GM19455 (cell line): ENCODE results near the gene TMEM61.
"Not testable (repeated sequence)": the region's sequence is repeated elsewhere in the genome, so short reads cannot be mapped to it uniquely, and the experiment has no call there.

ENCODE experiments used
- ATAC-seq: cut with Tn5 transposase; IDR thresholded peaks from one replicate; pipeline ENCODE4 v1.9.1; 2021; ENCODE audit not compliant: unreplicated experiment

TMEM61 gene

DNA sequence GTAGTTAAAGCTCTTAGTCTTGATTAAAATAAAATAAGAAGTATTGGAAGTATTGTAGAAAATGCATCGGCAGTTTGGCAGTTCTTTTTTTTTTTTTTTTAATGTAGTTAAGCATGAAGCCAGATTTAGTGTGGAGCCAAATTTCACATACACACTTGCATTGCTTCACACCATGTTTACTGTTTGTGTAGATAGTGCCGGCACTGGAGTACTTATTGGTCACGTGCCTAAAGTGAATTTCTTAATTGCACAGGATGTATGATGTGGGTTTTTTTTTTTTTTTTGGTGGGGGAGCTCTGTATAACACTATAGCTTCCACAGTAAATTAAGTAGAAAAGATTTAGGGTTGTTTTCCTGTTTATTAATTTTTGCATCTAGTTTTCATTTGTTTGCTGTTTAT, 21.2 kb upstream of the TMEM61 start:
- no peak for ATAC-seq

DNA sequence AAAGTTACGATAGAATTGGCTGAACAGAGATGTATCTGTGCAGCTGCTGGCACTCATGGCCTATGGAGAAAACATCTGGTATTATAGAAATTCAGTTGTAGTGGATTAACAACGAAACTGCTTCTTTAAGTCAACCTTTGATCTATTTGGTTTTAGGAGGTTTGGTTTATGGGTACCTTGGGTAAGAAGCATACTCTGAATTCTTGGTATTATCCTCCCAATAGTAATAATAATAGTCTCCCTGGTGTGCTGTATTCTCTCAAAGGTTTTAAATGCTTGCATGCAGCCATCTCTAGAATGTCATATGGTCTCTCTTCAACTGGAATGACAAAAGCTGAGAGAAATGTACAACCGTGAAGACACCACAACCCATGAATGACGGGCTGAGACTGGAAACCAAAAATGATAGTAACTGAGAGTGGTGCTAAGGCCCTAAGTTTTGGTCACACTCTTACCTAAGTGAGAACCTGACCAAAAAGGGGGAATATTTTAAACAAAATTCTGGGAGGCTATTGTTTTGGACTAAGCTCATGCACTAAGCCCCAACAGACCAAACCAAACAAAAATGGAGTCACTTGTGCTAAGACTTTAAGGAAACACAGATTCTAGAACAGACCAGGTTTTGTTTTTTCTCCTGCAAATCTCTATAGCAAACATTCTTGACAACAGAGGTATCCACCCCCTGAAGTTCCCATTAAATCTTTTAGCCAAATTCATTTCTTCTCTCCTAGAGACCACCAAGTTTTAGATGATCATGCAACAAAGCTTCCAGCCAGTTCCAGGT, 17.6 kb upstream of the TMEM61 start:
- ATAC-seq: no peak

DNA sequence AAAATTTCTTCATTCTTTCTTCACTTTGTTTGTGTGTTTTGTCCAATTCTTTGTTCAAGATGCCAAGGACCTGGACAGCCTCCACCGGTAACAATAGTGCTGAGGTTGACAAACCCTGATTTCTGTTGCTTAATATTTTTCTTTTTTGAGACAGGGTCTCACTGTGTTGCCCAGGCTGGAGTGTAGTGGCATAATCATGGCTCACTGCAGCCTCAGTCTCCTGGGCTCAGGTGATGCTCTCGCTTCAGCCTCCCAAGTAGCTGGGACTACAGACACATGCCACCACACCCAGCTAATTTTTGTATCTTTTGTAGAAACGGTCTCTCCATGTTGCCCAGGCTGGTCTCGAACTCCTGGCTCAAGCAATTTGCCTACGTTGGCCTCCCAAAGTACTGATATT, 16.6 kb upstream of the TMEM61 start:
- ATAC-seq: not testable (repeated sequence)

DNA sequence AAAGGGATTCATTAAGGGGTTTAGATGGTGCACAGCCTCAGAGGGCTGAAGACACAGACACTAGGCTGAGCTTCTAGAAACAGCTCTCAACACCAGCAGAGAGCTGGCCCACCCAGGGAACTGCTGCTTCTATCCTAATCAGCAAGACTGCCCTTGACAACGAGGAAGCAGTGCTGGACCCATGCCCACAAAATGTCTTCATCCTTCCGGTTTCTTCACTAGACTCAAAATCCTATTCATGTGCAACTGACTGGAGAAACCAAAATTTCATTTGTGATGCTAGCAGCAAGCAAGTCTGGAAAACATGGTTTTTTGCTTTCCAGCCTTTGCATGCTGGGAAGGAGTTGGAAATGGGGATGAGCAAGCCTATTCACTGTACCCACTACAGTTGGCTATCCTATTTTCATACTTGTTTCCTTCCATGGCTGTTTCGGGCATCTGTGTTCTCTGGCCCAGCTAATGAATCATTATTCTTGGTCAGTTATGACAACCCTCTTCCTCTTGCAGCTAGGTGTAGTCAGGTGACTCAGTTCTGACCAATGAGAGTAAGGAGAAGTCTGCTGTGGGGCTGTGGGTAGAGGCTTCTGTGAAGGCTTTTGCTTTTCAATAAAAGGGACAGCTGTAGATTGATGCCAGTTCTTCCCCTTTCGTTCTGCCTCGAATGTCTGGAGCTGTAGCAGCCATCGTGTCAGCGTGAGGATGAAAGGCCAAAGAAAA, 14.6 kb upstream of the TMEM61 start:
- ATAC-seq: peak; percentile 72

DNA sequence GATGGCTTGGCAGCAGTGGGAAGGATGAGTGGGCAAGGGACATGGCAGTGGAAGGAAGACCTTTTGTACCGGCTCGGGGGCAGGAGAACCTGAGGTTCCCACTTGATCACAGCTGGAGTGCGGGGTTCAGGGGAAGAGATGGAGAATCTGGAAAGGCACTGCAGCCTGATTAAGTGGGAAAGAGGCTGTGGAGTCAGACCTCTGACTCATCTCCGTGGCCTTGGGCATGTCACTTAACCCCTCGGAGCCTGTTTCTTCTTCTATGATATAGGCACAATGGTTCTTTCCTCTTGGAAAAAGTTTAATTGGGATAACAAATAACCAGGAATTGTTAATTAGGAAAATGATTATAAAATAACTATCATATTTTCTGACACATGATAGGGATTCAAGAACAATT, 13.1 kb upstream of the TMEM61 start:
- ATAC-seq: no peak

DNA sequence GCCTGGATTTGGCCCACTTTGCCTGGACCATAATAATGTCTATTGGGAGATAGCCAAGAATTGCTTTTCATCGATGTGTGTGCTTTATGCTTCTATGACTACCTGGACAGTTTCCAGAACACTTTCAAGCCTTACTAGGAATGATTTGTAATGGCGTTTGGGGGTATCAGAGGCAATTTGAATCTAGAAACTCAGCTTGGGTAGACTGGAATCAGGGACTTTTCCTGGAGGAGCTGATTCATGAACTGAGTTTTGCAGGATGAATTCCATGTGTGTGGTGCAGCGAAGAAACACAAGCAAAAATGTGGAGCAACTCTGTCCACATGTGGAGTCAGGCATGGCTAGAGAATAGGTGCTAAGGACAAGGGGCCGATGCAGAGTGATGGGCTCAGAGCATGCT, 11.9 kb upstream of the TMEM61 start:
- ATAC-seq: no peak

DNA sequence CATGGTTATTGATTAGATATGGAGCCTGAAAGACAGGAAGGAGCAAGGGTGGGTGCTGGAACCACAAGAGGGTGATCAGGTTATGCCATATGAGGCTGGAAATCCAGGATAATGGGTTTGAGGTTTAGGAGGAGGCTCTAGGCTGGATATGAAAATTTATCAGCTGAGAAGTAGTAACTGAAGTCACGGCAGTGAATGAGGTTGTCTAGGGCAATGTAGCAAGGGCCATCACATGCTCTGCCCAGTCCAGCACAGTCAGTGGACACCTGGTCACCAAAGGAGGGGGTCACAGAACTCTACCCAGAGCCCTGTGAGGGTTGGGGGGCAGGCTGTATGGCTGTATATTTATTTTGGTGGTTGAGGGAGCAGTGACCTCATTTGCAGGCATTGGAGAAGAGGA, 10.5 kb upstream of the TMEM61 start:
- ATAC-seq: no peak

DNA sequence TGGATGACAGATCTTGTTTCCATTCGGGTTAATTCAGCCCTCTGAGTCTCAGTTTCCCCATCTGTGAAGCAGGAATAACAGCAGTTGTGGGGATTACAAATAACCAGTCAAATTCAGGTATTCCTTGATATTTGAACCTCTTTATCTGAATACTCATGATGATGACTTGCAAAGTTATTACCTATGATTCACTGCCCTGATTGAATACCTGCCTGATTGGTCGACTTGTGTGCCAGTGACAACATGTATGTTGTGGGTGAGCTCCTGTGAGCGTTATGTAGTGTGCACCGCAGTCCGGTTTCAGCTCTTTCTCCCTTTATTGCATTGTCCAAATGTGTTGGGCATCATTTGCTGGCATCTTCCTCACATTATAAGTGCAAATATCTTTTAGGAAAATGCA, 9.5 kb upstream of the TMEM61 start:
- no peak for ATAC-seq

DNA sequence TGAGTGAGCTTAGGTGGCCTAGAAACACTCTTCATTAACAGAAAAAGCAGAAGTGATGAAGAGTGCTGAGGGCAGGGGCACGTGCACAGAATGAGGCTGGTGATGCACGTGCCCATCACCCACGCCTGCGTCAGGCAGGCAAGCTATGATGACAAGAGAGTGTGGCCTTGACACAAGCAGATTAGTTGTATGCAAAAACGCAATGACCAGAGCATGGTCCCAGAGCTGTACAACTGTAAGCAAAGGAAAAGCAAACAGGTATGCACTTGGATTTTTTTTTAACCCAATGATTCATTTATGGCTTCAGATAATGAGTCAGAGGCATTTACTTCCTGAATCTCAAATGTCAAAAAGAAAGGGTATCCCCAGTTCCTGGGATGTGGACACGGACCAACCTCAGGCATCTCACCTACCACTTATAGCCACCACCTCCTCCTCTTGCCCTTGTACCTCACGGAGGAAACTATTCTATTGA, 9.1 kb upstream of the TMEM61 start:
- peak; percentile 81 for ATAC-seq

DNA sequence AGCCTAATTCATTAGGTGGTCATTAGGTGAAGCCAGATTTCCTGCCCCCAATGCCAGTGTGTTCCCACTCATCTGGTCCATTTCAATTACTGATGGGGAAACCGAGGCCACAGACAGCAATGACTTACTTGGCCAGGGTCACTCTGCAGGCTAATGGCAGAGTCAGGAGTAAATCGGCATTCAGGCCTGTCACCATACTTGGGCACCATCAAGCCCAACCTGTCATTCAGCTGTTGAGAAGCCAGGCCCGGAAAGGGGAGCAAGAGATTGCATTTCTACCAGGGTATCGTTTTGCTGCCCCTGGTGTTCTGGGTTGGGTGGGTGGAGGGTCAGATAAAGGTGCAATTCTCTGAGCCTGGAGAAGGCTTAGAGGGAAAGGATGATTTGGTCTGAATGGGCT, 8.0 kb upstream of the TMEM61 start:
- no peak for ATAC-seq

DNA sequence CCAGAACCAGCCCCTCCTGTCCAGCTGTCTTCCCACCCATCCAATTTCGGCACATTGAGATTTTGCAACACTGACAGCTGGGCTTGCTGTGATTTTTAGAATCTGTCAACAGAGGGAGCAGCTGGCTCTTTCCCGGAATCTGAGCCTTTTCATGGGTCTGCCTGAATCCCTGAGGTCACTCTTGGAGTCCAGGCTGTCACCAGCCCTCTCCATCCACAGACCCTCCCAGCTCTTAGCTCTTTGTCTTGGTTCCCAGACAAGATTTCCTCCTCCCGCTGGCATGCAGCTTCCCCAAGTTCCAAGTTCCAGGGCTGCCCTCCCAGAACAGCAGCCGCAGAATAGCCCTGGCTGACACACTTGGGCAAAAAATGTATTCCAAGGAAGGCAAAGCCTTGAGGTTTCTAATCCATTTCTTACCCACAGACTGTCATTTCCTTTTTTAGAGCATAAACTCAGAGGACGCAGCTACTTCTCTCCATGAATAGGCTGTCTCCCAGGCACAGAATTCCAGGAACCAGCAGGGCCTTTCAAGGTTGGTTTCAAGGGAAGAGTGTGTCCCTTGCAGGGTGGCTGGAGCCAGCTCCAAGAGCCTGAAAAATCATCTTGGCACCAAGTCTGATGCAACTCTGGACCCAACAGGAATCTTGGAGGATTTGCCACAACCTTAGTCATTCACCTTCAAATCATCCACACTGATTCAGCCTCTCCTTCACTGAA, 7.1 kb upstream of the TMEM61 start:
- no peak for ATAC-seq

DNA sequence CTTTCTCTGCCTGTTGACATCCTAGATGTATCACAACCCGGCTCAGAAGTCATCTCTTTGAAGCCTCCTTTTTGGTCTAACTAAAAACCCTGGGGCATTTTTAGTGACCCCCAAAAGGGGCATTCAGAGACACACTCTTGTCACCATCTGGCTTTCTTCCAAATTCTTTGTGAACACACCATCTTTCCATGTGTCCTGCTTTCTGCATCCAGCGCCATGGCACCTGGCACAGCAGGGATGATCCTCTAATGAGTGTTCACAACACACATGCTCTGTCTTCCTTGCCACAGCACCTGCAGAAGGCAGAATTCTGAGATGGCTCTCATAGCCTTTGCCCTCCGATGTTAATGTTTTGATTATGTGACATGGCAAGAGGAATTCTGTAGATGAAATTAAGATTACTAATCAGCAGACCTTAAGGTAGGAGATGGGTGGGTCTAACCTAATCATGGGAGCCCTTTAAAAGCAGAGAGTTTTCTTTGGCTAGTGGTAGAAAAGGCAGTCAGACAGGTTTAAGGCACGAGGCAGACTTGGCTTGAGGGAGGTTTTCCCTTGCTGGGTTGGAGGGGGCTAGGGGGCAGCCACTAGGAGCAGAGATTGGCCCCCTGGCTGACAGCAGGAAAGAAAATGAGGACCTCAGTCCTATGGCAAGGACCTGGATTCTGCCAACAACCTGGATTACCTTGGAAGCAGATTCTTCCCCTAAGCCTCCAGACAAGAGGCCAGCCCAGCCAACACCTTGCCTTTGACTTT, 4.9 kb upstream of the TMEM61 start:
- no peak for ATAC-seq

DNA sequence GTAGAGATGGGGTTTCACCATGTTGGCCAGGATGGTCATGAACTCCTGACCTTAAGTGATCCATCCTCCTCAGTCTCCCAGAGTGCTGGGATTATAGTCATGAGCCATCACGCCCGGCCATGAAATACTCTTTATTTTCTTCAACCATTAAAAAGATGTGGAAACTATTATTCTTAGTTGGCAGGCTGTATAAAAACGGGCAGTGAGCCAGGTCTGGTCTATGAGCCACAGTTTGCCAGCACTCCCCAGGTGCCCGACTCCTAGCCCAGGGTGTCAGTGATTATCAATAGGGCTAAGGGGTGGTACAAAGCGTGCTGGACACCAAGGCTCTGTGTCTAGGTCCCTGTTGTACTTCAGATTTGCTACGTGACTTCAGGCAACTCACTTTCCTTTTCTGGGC, 3.7 kb upstream of the TMEM61 start:
- ATAC-seq: no peak

DNA sequence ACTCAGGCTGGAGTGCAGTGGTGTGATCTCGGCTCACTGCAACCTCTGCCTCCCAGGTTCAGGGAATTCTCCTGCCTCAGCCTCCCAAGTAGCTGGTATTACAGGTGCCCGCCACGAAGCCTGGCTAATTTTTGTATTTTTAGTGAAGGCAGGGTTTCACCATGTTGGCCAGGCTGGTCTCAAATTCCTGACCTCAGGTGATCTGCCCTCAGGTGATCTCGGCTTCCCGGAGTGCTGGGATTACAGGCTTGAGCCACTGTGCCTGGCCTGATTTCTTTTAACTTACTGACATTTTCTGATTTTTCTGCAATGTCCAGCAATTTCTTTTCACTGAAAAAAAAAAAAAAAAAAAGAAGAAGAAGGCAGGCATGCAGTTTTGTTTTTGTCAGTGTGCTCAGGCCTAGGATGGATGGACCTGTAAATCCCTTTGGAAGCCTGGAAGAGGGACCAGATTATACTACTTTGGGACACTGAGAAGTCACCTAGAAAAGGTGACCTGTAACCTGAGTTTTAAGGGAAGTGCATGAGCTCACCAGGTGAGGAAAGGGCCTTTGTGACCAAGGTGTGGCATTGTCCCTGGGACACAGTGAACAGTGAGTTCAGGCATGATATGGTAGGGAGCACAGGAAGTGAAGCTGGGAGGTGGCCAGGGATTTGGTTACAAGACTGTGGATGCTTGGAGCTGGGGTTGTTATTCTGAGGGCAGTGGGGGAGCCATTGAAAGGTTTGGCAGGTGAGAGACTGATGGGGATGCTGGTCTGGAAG, 2.7 kb upstream of the TMEM61 start:
- ATAC-seq: no peak

DNA sequence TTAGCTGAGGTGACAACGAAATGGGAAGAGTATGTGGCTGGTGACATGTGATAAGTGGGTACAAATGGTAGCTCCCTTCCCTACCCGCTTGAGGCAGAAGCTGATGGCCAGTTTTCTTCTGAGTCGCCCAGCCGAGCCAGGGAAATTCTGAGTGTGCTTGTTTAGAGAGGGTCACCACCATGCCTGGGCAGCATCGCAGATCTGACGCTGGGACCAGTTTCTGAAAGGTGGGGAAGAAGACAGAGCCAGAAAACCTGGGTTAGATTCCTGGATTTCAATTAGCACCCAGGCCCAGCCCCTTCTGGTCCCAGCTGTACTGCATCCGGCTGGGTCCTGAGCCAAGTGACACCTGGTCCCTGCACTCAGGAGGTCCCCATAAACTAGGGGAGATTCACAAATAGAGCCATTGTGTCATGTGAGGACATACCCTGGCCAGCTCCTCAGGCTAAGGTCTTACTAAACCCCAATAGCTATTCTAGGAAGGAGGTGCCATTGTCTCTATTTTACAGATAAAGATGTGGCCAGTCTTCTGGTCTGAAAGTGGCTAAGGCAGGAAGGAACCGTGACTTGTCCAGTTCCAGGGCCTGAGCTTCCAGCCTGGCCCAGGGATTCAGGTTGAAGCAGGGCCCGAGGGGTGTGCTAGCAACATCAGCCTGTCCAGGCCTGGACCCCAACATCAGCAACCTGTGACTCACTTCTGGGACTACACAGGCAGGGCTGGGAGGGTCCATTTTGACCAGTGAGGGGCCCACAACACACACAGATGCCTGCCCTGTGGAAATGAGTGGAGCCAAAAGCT, 1.7 kb upstream of the TMEM61 start:
- no peak for ATAC-seq

DNA sequence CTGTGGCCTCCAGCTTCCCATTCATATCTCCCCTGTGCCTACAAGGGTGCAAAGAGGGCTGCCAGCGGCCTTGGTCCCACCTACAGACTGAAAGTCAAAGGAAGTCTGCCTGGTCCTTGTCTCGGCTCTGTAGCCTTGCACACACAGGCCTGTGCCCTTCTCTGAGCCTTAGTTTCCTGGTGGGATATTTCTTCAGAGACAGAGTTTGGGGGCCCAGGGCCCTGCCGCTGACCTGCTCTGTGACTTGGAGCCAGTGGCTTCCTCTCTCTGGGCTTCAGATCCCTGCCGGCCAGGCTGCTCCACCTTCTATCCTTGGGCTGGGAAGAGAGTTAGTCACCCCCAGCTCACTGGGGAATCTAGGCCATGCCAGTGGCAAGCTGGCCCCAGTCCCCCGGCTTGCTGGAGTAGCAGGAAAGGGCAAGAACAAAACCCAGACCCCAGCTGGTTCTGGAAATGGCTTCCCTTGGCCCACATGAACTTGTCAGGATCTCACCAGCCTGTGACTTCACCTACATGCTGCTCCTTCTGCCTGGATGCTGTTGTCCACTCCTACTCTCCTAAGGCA, 1.0 kb upstream of the TMEM61 start:
- ATAC-seq: no peak

DNA sequence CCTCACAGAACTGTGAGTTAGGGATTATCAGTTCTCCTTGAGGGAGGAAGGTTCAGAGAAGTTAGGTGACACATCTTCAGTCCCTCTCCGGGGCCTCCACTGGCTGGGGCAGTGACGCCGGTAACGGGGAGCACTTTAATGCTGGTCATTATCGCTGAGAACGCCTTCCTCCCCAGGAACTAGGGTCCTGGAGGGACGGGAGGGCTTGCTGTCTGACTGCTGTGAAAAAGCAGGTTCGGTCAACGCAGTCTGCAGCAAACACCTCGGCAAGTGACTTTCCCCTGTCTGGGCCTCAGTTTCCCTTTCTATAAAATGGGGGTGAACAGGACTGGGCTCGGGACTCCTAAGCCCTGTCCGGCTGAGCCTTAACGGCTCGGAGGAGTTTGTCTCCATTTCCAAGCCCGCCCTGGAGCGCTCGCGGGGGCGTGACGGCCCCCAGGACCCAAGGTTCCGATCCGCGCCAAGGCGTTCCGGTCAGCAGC, 341 bp upstream of the TMEM61 start:
- ATAC-seq: no peak

DNA sequence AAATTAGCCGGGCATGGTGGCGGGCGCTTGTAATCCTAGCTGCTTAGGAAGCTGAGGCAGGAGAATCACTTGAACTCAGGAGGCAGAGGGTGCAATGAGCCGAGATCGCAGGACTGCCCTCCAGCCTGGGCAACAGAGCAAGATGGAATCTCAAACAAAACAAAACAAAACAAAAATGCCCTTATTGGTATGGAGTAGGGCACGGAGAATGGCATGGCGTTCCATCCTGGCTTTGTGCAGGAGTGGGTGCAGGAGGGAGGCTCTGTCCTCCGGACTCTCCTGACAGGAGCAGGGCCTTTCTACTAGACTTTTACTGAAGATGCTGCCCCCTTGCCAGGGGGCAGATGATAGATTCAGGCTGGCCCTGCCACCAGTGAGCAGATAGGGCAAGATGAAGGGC, 1.0 kb downstream of the TMEM61 start:
- no peak for ATAC-seq

DNA sequence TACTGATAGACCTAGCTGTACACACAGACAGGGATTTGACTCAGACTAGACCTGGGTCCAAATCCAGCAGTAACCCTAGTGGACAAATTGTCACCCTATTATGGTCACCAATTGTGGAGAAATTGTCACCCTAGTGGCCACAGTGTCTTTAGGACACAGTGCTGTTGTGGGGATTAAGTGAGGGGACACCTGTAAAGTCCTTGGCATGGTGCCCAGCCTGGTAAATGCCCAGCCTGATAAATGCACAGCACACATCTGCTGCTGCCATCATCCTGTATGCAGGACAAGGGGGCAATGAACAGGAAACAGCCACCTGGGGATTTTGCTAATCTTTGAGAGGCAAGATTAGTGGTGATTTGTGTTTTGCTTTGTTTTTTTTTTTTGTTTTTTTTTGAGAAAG, 2.3 kb downstream of the TMEM61 start:
- ATAC-seq: no peak
